Natural killer cell (primary cell): ENCODE data around the gene SCAPER. TPM values are rescaled to one million over a fixed set of nuclear protein-coding genes. Genes with fewer than 3 reads are reported as not detected.
"Not testable (repeated sequence)": the region's sequence is repeated elsewhere in the genome, so short reads cannot be mapped to it uniquely, and the experiment has no call there.

Source experiments
- ATAC-seq, 3 donors: fragments of 150-1000 bp in 2 of 3; fragments of 200-7000 bp in 1 of 3; cut with Tn5 transposase; 1 replicate in 1 of 3; 2 replicates in 2 of 3; pipeline ENCODE4 v1.10.0; 2021; ENCODE audit warnings: mild to moderate bottlenecking in 2 of 3, moderate library complexity in 2 of 3
- DNase-seq, 2 donors: peaks; one replicate each; pipeline versions ENCODE4 v3.0.0 to v3.0.0-alpha.2; 2013 to 2021; ENCODE audit warnings: mixed read lengths in 1 of 2
- H3K27ac ChIP-seq: one replicate; pipeline ENCODE4 v1.5.1; 2013; ENCODE audit warnings: mild to moderate bottlenecking, low read length
- H3K27me3 ChIP-seq: one replicate; pipeline ENCODE4 v1.6.1; 2013; ENCODE audit warnings: low read length; ENCODE audit not compliant: control insufficient read depth, insufficient read depth
- H3K36me3 ChIP-seq: one replicate; pipeline ENCODE4 v1.6.1; 2013; ENCODE audit warnings: low read length; ENCODE audit not compliant: control insufficient read depth, insufficient read depth
- H3K4me1 ChIP-seq: one replicate; pipeline ENCODE4 v1.6.1; 2013; ENCODE audit warnings: low read length; ENCODE audit not compliant: control insufficient read depth, insufficient read depth
- H3K4me3 ChIP-seq: one replicate; pipeline ENCODE4 v1.5.1; 2013; ENCODE audit warnings: low read length
- H3K9me3 ChIP-seq: one replicate; pipeline ENCODE4 v1.6.1; 2013; ENCODE audit warnings: low read length; ENCODE audit not compliant: control insufficient read depth, insufficient read depth
- H3K27ac Mint-ChIP-seq, 2 donors: one replicate each; pipeline ENCODE4 v1.8.0; 2022; ENCODE audit warnings: mild to moderate bottlenecking in 2 of 2, mixed read lengths in 2 of 2, moderate library complexity in 1 of 2
- H3K27me3 Mint-ChIP-seq, 2 donors: one replicate each; pipeline ENCODE4 v1.8.0; 2022; ENCODE audit warnings: low read depth in 2 of 2, mixed read lengths in 2 of 2
- H3K36me3 Mint-ChIP-seq: one replicate; pipeline ENCODE4 v1.8.0; 2022; ENCODE audit warnings: mixed read lengths
- H3K4me1 Mint-ChIP-seq, 2 donors: one replicate each; pipeline ENCODE4 v1.8.0; 2022; ENCODE audit warnings: mixed read lengths in 2 of 2
- H3K4me3 Mint-ChIP-seq: one replicate; pipeline ENCODE4 v1.8.0; 2022; ENCODE audit warnings: mild to moderate bottlenecking, moderate library complexity, mixed read lengths
- H3K9me3 Mint-ChIP-seq, 2 donors: one replicate each; pipeline ENCODE4 v1.8.0; 2022; ENCODE audit warnings: mixed read lengths in 2 of 2
- CTCF ChIP-seq: fragments of 200-600 bp; IDR thresholded peaks from one replicate; pipeline ENCODE4 v1.8.0; 2022; ENCODE audit warnings: antibody characterized with exemption
- WGBS: methylation state at CpG from one replicate; pipeline ENCODE4 v1.1.7; 2013; ENCODE audit warnings: missing lambda C conversion rate; ENCODE audit not compliant: insufficient coverage; 5-methylcytosine and 5-hydroxymethylcytosine counted together
- intact Hi-C: fragments of 100-400 bp; cut with micrococcal nuclease; formaldehyde crosslinking; loops from one replicate; pipeline ENCODE4 v1.14.2; 2022
- total RNA-seq, 4 donors: library from RNA; stranded (reverse); fragments of 120-200 nt in 1 of 4; gene quantifications; one replicate each; pipeline versions ENCODE4 v1.2.3 to v1.2.4, GENCODE V29; 2013 to 2022

The SCAPER gene
- total RNA-seq, 3 donors from 2014 or later (not counting 1 experiment from before 2014, with no cell fraction given), result 48.1 to 53.6 (median 51.8) TPM

GRCh38 chr15:76503804-76504203, 401.3 kb downstream of the SCAPER start:
- intact Hi-C loops, result no loop called here
- DNase-seq (no peak), ATAC-seq (no peak)
- H3K27me3 ChIP-seq, result no peaks in the 10 kb centered on the region
- Mint-ChIP-seq H3K27ac (no peak overlapping the region), H3K4me1 (no peaks in the 10 kb centered on the region), H3K4me3 (no peak overlapping the region), H3K27me3 (no peaks in the 10 kb centered on the region), H3K36me3 (no peaks in the 10 kb centered on the region), H3K9me3 (no peaks in the 10 kb centered on the region)
- H3K4me1 ChIP-seq, result no peaks in the 10 kb centered on the region
- H3K4me3 ChIP-seq, result no peak overlapping the region
- 98% methylated on average over 3 of the region's 3 CpGs for WGBS
- peaks cover 3% of the 10 kb centered on the region for H3K36me3 ChIP-seq
- no peak overlapping the region for H3K27ac ChIP-seq
- TF ChIP-seq CTCF, result no peak
- H3K9me3 ChIP-seq, result no peaks in the 10 kb centered on the region

GRCh38 chr15:76503121-76503520, 402.0 kb downstream of the SCAPER start:
- Mint-ChIP-seq H3K9me3 (no peaks in the 10 kb centered on the region), H3K4me3 (no peak overlapping the region), H3K36me3 (no peaks in the 10 kb centered on the region), H3K27ac (no peak overlapping the region), H3K27me3 (no peaks in the 10 kb centered on the region), H3K4me1 (no peaks in the 10 kb centered on the region)
- DNase-seq (no peak), ATAC-seq (no peak)
- H3K9me3 ChIP-seq, result no peaks in the 10 kb centered on the region
- no peaks in the 10 kb centered on the region for H3K4me1 ChIP-seq
- H3K36me3 ChIP-seq, result peaks cover 3% of the 10 kb centered on the region
- no peak overlapping the region for H3K27ac ChIP-seq
- no peak for TF ChIP-seq CTCF
- intact Hi-C loops, result no loop called here
- H3K4me3 ChIP-seq, result no peak overlapping the region
- no peaks in the 10 kb centered on the region for H3K27me3 ChIP-seq

DNA sequence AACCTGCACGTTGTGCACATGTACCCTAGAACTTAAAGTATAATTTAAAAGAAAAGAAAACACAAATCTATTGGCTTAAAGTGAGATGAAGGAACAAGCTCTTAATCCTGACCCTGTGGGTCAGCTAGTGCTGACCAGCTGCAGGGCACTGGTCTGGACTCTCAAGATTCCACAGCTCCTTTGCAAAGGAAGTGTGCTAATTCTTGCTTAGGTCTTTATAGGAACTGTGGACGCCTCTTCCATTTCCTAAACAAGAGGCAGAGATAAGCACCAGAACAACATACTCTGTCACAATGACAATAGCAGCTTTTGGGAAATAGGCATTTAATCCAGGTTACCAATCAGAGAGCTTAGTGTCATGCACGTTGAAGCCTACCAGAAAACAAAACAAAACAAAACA, 402.5 kb downstream of the SCAPER start:
- H3K27ac ChIP-seq, result no peak overlapping the region
- no peaks in the 10 kb centered on the region for H3K9me3 ChIP-seq
- Mint-ChIP-seq H3K36me3 (no peaks in the 10 kb centered on the region), H3K4me3 (no peak overlapping the region), H3K4me1 (no peaks in the 10 kb centered on the region), H3K9me3 (no peaks in the 10 kb centered on the region), H3K27ac (no peak overlapping the region), H3K27me3 (no peaks in the 10 kb centered on the region)
- intact Hi-C loops, result no loop called here
- WGBS, result 100% methylated on average over 2 of the region's 3 CpGs
- ATAC-seq (no peak), DNase-seq (no peak)
- no peaks in the 10 kb centered on the region for H3K27me3 ChIP-seq
- no peaks in the 10 kb centered on the region for H3K4me1 ChIP-seq
- H3K36me3 ChIP-seq, result peaks cover 3% of the 10 kb centered on the region
- no peak overlapping the region for H3K4me3 ChIP-seq
- TF ChIP-seq CTCF, result no peak

- intact Hi-C loops, H3K27me3 ChIP-seq, H3K4me1 Mint-ChIP-seq, H3K4me1 ChIP-seq, H3K36me3 ChIP-seq, H3K36me3 Mint-ChIP-seq, H3K27ac ChIP-seq, DNase-seq, H3K9me3 Mint-ChIP-seq, H3K4me3 ChIP-seq, ATAC-seq, H3K27ac Mint-ChIP-seq, H3K4me3 Mint-ChIP-seq, H3K27me3 Mint-ChIP-seq, H3K9me3 ChIP-seq: not testable (repeated sequence)
- WGBS, result 100% methylated on average over 3 of the region's 6 CpGs
Observed at GRCh38 chr15:76502185-76502584, 403.0 kb downstream of the SCAPER start.
